Endothelial cell (in vitro differentiated cells): ENCODE results near the gene GATA5. TPM values are rescaled to one million over a fixed set of nuclear protein-coding genes. Genes with fewer than 3 reads are reported as not detected.

Experiments used
- DNase-seq: peaks from one replicate; pipeline ENCODE4 v3.0.0; 2021; ENCODE audit warnings: low spot score
- H3K27ac Mint-ChIP-seq: one replicate; pipeline ENCODE4 v1.8.0; 2021; ENCODE audit warnings: mixed read lengths, inconsistent platforms; ENCODE audit not compliant: unreplicated experiment
- H3K27me3 Mint-ChIP-seq: one replicate; pipeline ENCODE4 v1.8.0; 2021; ENCODE audit warnings: mild to moderate bottlenecking, moderate library complexity, mixed read lengths, inconsistent platforms; ENCODE audit not compliant: unreplicated experiment
- H3K36me3 Mint-ChIP-seq: one replicate; pipeline ENCODE4 v1.8.0; 2021; ENCODE audit warnings: mild to moderate bottlenecking, low read depth, mixed read lengths, inconsistent platforms; ENCODE audit not compliant: unreplicated experiment
- H3K4me1 Mint-ChIP-seq: one replicate; pipeline ENCODE4 v1.8.0; 2021; ENCODE audit warnings: mild to moderate bottlenecking, mixed read lengths, inconsistent platforms; ENCODE audit not compliant: unreplicated experiment
- H3K4me3 Mint-ChIP-seq: one replicate; pipeline ENCODE4 v1.8.0; 2021; ENCODE audit warnings: mild to moderate bottlenecking, mixed read lengths, inconsistent platforms; ENCODE audit not compliant: unreplicated experiment
- H3K9me3 Mint-ChIP-seq: one replicate; pipeline ENCODE4 v1.8.0; 2021; ENCODE audit warnings: mixed read lengths, inconsistent platforms; ENCODE audit not compliant: unreplicated experiment
- CTCF ChIP-seq: fragments of 200-600 bp; sonication (generic); IDR thresholded peaks from one replicate; pipeline ENCODE4 v1.5.0; 2021; ENCODE audit warnings: antibody characterized with exemption; ENCODE audit not compliant: unreplicated experiment
- total RNA-seq: library from RNA; stranded (reverse); fragmentation: NEBNext Ultra II Directional; extraction: Animal tissue kit (Norgen Biotek cat#: 25700); gene quantifications from one replicate; pipeline ENCODE4 v1.2.1, GENCODE V29; 2021; ENCODE audit not compliant: unreplicated experiment

The GATA5 gene
- total RNA-seq, 1 donor from 2014 or later = not detected

DNA sequence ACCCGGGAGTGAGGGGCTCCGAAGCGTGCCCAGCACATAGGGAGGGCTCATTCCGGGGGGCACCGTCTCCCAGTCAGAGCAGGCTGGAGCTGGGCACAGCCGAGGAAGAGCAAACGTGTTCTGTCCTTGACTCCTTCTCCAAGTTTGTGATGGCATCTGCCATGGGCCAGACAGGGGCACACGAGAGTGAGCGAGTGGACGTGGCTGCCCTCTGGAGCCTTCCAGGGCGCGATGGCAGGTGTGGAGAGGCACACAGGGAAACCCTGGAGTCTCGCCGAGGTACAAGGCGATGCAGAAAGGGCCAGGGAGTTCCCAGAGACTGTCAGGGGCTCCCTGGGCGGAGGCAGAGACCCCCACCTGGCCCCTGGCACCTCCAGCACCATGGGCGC is 9.9 kb upstream of the GATA5 start:
- no peak overlapping the region for H3K27ac Mint-ChIP-seq
- no peaks in the 10 kb centered on the region for H3K9me3 Mint-ChIP-seq
- TF ChIP-seq CTCF = no peak
- DNase-seq = no peak
- peaks cover 1% of the 10 kb centered on the region for H3K36me3 Mint-ChIP-seq
- H3K27me3 Mint-ChIP-seq = peaks cover 28% of the 10 kb centered on the region
- peaks cover 3% of the 10 kb centered on the region for H3K4me1 Mint-ChIP-seq
- H3K4me3 Mint-ChIP-seq = no peak overlapping the region

- Mint-ChIP-seq H3K36me3 (no peaks in the 10 kb centered on the region), H3K27me3 (peaks cover 28% of the 10 kb centered on the region), H3K4me1 (peaks cover 3% of the 10 kb centered on the region), H3K9me3 (no peaks in the 10 kb centered on the region), H3K4me3 (no peak overlapping the region), H3K27ac (no peak overlapping the region)
- no peak for TF ChIP-seq CTCF
- DNase-seq = no peak
Measured at GRCh38 chr20:62485062-62485700, 9.4 kb upstream of the GATA5 start.

GRCh38 chr20:62484478-62484877 is 8.7 kb upstream of the GATA5 start:
- peaks cover 3% of the 10 kb centered on the region for H3K4me1 Mint-ChIP-seq
- no peak overlapping the region for H3K4me3 Mint-ChIP-seq

DNA sequence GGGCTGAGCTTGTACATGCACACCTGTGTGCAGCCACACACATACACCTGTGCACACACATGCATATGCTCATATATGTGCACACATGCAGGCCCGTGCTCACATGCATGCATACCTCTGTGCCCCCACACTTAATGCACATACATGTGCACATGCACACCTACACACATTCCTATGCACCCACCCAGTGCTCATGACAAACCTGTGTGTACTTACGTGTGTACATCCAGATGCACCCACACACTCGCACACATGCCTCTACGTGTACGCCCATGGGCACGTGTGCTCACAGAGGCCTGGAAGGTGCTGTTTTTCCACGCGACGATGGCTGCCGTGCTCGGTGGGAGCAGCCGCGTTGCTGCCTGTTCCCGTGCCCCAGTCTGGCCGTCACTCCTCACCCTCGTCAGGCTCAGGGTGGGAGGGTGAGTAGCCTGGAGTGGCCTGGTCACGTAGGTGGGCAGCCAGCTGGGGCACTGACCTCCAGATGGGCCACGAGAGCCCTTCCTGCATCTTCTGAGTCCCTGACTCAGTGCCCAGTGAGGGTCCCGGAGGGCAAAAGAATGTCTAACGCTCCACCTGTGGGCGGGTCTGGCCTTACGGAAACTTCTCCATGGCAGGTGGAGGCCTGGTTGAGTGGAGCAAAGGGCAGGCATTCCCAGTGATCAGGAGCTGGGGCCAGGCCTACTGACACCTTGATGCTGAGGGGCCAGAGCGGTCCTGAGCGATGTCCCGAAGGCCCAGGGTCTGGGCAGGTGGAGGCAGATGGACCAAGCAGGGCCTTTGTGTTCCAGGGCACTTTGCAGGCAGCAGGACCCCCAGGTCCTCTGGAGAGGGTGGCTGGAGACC is 8.0 kb upstream of the GATA5 start:
- Mint-ChIP-seq H3K27me3 (peaks cover 31% of the 10 kb centered on the region), H3K4me1 (peaks cover 3% of the 10 kb centered on the region), H3K9me3 (no peaks in the 10 kb centered on the region), H3K4me3 (no peak overlapping the region), H3K36me3 (peaks cover 5% of the 10 kb centered on the region), H3K27ac (no peak overlapping the region)
- no peak for TF ChIP-seq CTCF
- DNase-seq = no peak

More at GRCh38 chr20:62484478-62484877, 8.7 kb upstream of the GATA5 start:
- no peak for TF ChIP-seq CTCF
- DNase-seq = no peak
- Mint-ChIP-seq H3K27me3 (peaks cover 28% of the 10 kb centered on the region), H3K36me3 (peaks cover 2% of the 10 kb centered on the region), H3K27ac (no peak overlapping the region), H3K9me3 (no peaks in the 10 kb centered on the region)

GRCh38 chr20:62482974-62483373 is 7.2 kb upstream of the GATA5 start:
- peaks cover 3% of the 10 kb centered on the region for H3K4me1 Mint-ChIP-seq
- peaks cover 33% of the 10 kb centered on the region for H3K27me3 Mint-ChIP-seq
- no peak overlapping the region for H3K27ac Mint-ChIP-seq
- peaks cover 5% of the 10 kb centered on the region for H3K36me3 Mint-ChIP-seq
- no peak overlapping the region for H3K4me3 Mint-ChIP-seq
- TF ChIP-seq CTCF = no peak
- no peak for DNase-seq
- no peaks in the 10 kb centered on the region for H3K9me3 Mint-ChIP-seq
